OCI-LY1 (cell line): ENCODE measurements around the gene CCR2.

Experiments
- H2AFZ ChIP-seq: fragments of 200-600 bp; sonication (generic), shearing (Covaris generic); 2 replicates; pipeline ENCODE4 v1.6.0; 2014; ENCODE audit warnings: antibody characterized with exemption, mild to moderate bottlenecking, low read length
- H3F3A ChIP-seq: fragments of 200-600 bp; sonication (generic), shearing (Covaris generic); 2 replicates; pipeline ENCODE4 v1.6.0; 2014; ENCODE audit warnings: mild to moderate bottlenecking, antibody characterized with exemption, low read length, moderate library complexity; ENCODE audit not compliant: insufficient read depth
- H3K27ac ChIP-seq: fragments of 200-600 bp; sonication (generic); 2 replicates; pipeline ENCODE4 v1.5.1; 2014; ENCODE audit warnings: low read length, mixed run types, mild to moderate bottlenecking, low read depth; ENCODE audit not compliant: poor library complexity, severe bottlenecking
- H3K27me3 ChIP-seq: fragments of 200-600 bp; sonication (generic); 2 replicates; pipeline ENCODE4 v1.6.0; 2014; ENCODE audit warnings: antibody characterized with exemption, mild to moderate bottlenecking, low read length, moderate library complexity; ENCODE audit not compliant: insufficient read depth
- H3K36me3 ChIP-seq: fragments of 200-600 bp; sonication (generic); 2 replicates; pipeline ENCODE4 v1.6.1; 2014; ENCODE audit warnings: mild to moderate bottlenecking, antibody characterized with exemption, low read length, moderate library complexity, mixed read lengths; ENCODE audit not compliant: insufficient read depth
- H3K4me1 ChIP-seq: fragments of 200-600 bp; sonication (generic); 2 replicates; pipeline ENCODE4 v1.5.1; 2014; ENCODE audit warnings: mild to moderate bottlenecking, low read length, moderate library complexity; ENCODE audit not compliant: insufficient read depth, severe bottlenecking
- H3K4me2 ChIP-seq: fragments of 200-600 bp; sonication (generic), shearing (Covaris generic); 2 replicates; pipeline ENCODE4 v1.6.1; 2014; ENCODE audit warnings: low read length
- H3K4me3 ChIP-seq: fragments of 200-600 bp; sonication (generic); 2 replicates; pipeline ENCODE4 v1.5.1; 2014; ENCODE audit warnings: low read length, low read depth, mild to moderate bottlenecking, mixed read lengths; ENCODE audit not compliant: poor library complexity, severe bottlenecking
- H3K79me2 ChIP-seq: fragments of 200-600 bp; shearing (Covaris generic); 2 replicates; pipeline ENCODE4 v1.6.1; 2016; ENCODE audit warnings: mixed run types, low read length, mixed read lengths; ENCODE audit not compliant: insufficient read depth
- H3K9ac ChIP-seq: fragments of 200-600 bp; sonication (generic), shearing (Covaris generic); 2 replicates; pipeline ENCODE4 v1.6.1; 2014; ENCODE audit warnings: mild to moderate bottlenecking, low read length, mixed read lengths
- H3K9me2 ChIP-seq: fragments of 200-600 bp; sonication (generic), shearing (Covaris generic); 2 replicates; pipeline ENCODE4 v1.6.1; 2014; ENCODE audit warnings: low read depth, mild to moderate bottlenecking, low read length, mixed read lengths
- H3K9me3 ChIP-seq: fragments of 200-600 bp; shearing (Covaris generic); 2 replicates; pipeline ENCODE4 v1.6.1; 2014; ENCODE audit warnings: low read length, mixed read lengths
- H4K20me1 ChIP-seq: fragments of 200-600 bp; sonication (generic), shearing (Covaris generic); 2 replicates; pipeline ENCODE4 v1.6.0; 2016; ENCODE audit warnings: mild to moderate bottlenecking, low read length; ENCODE audit not compliant: insufficient read depth
- CTCF ChIP-seq: fragments of 200-600 bp; sonication (generic), shearing (Covaris generic); IDR thresholded peaks from 2 replicates; pipeline ENCODE4 v1.5.1; 2017; ENCODE audit warnings: mild to moderate bottlenecking, antibody characterized with exemption, low read length, moderate library complexity, mixed read lengths
- EZH2 ChIP-seq: fragments of 200-600 bp; sonication (generic), shearing (Covaris generic); IDR thresholded peaks from 2 replicates; pipeline ENCODE4 v1.8.0; 2017; ENCODE audit warnings: borderline replicate concordance, mixed run types, mild to moderate bottlenecking, antibody characterized with exemption, low read length, moderate library complexity, mixed read lengths

The CCR2 gene

GRCh38 chr3:46365737-46366524 is 12.0 kb downstream of the CCR2 start:
- H3K4me2 ChIP-seq, result no peak overlapping the region
- no peak overlapping the region for H2AFZ ChIP-seq
- no peaks in the 10 kb centered on the region for H3K79me2 ChIP-seq
- no peaks in the 10 kb centered on the region for H3K9me3 ChIP-seq
- H3F3A ChIP-seq, result no peaks in the 10 kb centered on the region
- H3K4me3 ChIP-seq, result no peak overlapping the region
- H4K20me1 ChIP-seq, result no peaks in the 10 kb centered on the region
- H3K9ac ChIP-seq, result no peak overlapping the region
- no peaks in the 10 kb centered on the region for H3K9me2 ChIP-seq
- no peak overlapping the region for H3K27ac ChIP-seq
- no peaks in the 10 kb centered on the region for H3K36me3 ChIP-seq
- H3K4me1 ChIP-seq, result no peaks in the 10 kb centered on the region
- TF ChIP-seq EZH2 (no peak), CTCF (no peak)
- H3K27me3 ChIP-seq, result no peaks in the 10 kb centered on the region; the same call in none of the 2 replicates

GRCh38 chr3:46367811-46368210 is 13.9 kb downstream of the CCR2 start:
- H3K4me2 ChIP-seq, result no peak overlapping the region
- H3K9me3 ChIP-seq, result no peaks in the 10 kb centered on the region
- no peaks in the 10 kb centered on the region for H3K36me3 ChIP-seq
- H3K4me3 ChIP-seq, result no peak overlapping the region
- no peak overlapping the region for H2AFZ ChIP-seq
- H3K79me2 ChIP-seq, result no peaks in the 10 kb centered on the region
- H3F3A ChIP-seq, result no peaks in the 10 kb centered on the region
- H4K20me1 ChIP-seq, result no peaks in the 10 kb centered on the region
- H3K27ac ChIP-seq, result no peak overlapping the region
- H3K4me1 ChIP-seq, result no peaks in the 10 kb centered on the region
- H3K9ac ChIP-seq, result no peak overlapping the region
- H3K27me3 ChIP-seq, result no peaks in the 10 kb centered on the region; the same call in none of the 2 replicates
- no peaks in the 10 kb centered on the region for H3K9me2 ChIP-seq
- TF ChIP-seq CTCF (no peak), EZH2 (no peak)

- H3K9ac ChIP-seq, result no peak overlapping the region
- no peaks in the 10 kb centered on the region for H3K4me1 ChIP-seq
- H4K20me1 ChIP-seq, result no peaks in the 10 kb centered on the region
- no peak overlapping the region for H3K4me3 ChIP-seq
- no peak overlapping the region for H2AFZ ChIP-seq
- H3K36me3 ChIP-seq, result no peaks in the 10 kb centered on the region
- no peaks in the 10 kb centered on the region for H3K9me2 ChIP-seq
- H3K4me2 ChIP-seq, result no peak overlapping the region
- no peaks in the 10 kb centered on the region; the same call in none of the 2 replicates for H3K27me3 ChIP-seq
- no peaks in the 10 kb centered on the region for H3K9me3 ChIP-seq
- no peaks in the 10 kb centered on the region for H3K79me2 ChIP-seq
- H3F3A ChIP-seq, result no peaks in the 10 kb centered on the region
- TF ChIP-seq EZH2 (no peak), CTCF (peak; percentile 25; the same call in 1 of the 2 replicates)
- no peak overlapping the region for H3K27ac ChIP-seq
Measured at GRCh38 chr3:46368569-46368968, 14.7 kb downstream of the CCR2 start.
